ENCODE data around the gene SHISAL1. TPM values are rescaled to one million over a fixed set of nuclear protein-coding genes. Genes with fewer than 3 reads are reported as not detected.
A peak's percentile ranks its signal among the peaks of the same experiment; 100 is the strongest.

SHISAL1 gene
- total RNA-seq, 6 experiments from 2014 or later, result 0.05 to 0.31 (median 0.17) TPM

GRCh38 chr22:44329179-44329796, 16.5 kb upstream of the SHISAL1 start:
- ATAC-seq, result no peak

GRCh38 chr22:44328762-44329161, 16.0 kb upstream of the SHISAL1 start:
- no peak overlapping the region for H3K4me3 ChIP-seq
- no peaks in the 10 kb centered on the region for H3K9me3 ChIP-seq
- 20% methylated on average over 1 of the region's 5 CpGs for WGBS (ENCODE audit: insufficient coverage, low coverage, low lambda C conversion rate, missing lambda C conversion rate)
- DNase-seq (no peak), ATAC-seq (no peak)
- peaks cover 0 to 5% of the 10 kb centered on the region in 2 donors for H3K27me3 ChIP-seq
- H3K4me1 ChIP-seq, result peaks cover 0 to 7% (median 0%) of the 10 kb centered on the region in 4 donors
- intact Hi-C loops (cut with DNase I), result no loop called here
- no peaks in the 10 kb centered on the region for H3K36me3 ChIP-seq
- TF ChIP-seq POLR2A (IDR thresholded peaks at IDR 0.05) (no peak), CTCF (IDR thresholded peaks at IDR 0.05) (no peak)
- H3K27ac ChIP-seq, result no peak overlapping the region

More at GRCh38 chr22:44329179-44329796, 16.5 kb upstream of the SHISAL1 start:
- 22% methylated on average over 10 of the region's 17 CpGs for WGBS (ENCODE audit: insufficient coverage, low coverage, low lambda C conversion rate, missing lambda C conversion rate)
- Histone ChIP-seq H3K27ac (no peak overlapping the region), H3K9me3 (no peaks in the 10 kb centered on the region), H3K27me3 (peaks cover 0 to 5% of the 10 kb centered on the region in 2 donors), H3K4me3 (no peak overlapping the region), H3K36me3 (no peaks in the 10 kb centered on the region), H3K4me1 (peaks cover 0 to 7% (median 0%) of the 10 kb centered on the region in 4 donors)
- DNase-seq, result no peak
- TF ChIP-seq POLR2A (IDR thresholded peaks at IDR 0.05) (no peak), CTCF (IDR thresholded peaks at IDR 0.05) (no peak)
- intact Hi-C loops (cut with DNase I), result no loop called here

GRCh38 chr22:44328326-44328725, 15.6 kb upstream of the SHISAL1 start:
- WGBS (ENCODE audit: insufficient coverage, low coverage, low lambda C conversion rate, missing lambda C conversion rate), result 100% methylated on average over 1 of the region's 6 CpGs
- H3K27ac ChIP-seq, result no peak overlapping the region
- ATAC-seq (no peak), DNase-seq (no peak)
- TF ChIP-seq POLR2A (IDR thresholded peaks at IDR 0.05), result no peak
- no peak for TF ChIP-seq CTCF (IDR thresholded peaks at IDR 0.05)
- no peak overlapping the region for H3K4me3 ChIP-seq
- no peaks in the 10 kb centered on the region for H3K9me3 ChIP-seq
- H3K4me1 ChIP-seq, result peaks cover 0 to 7% (median 0%) of the 10 kb centered on the region in 4 donors
- intact Hi-C loops (cut with DNase I), result no loop called here
- H3K27me3 ChIP-seq, result peaks cover 0 to 5% of the 10 kb centered on the region in 2 donors
- no peaks in the 10 kb centered on the region for H3K36me3 ChIP-seq

- peak overlapping the region; percentile 44 to 52 (median 46) for H3K4me3 ChIP-seq
- H3K27me3 ChIP-seq, result peaks cover 0 to 5% of the 10 kb centered on the region in 2 donors
- DNase-seq (no peak), ATAC-seq (no peak)
- no peak for TF ChIP-seq POLR2A (IDR thresholded peaks at IDR 0.05)
- peak in 1 of 4 donors; percentile 2 for TF ChIP-seq CTCF (IDR thresholded peaks at IDR 0.05)
- WGBS (ENCODE audit: insufficient coverage, low coverage, low lambda C conversion rate, missing lambda C conversion rate), result 53% methylated on average over 6 of the region's 7 CpGs
- intact Hi-C loops (cut with DNase I), result no loop called here
- no peaks in the 10 kb centered on the region for H3K36me3 ChIP-seq
- H3K4me1 ChIP-seq, result peaks cover 0 to 7% (median 0%) of the 10 kb centered on the region in 4 donors
- peak overlapping the region in 1 of 3 donors; percentile 33 for H3K27ac ChIP-seq
- H3K9me3 ChIP-seq, result no peaks in the 10 kb centered on the region
These were observed 13.7 kb upstream of the SHISAL1 start for GRCh38 chr22:44326491-44326885.
